H1 (cell line): ENCODE results near the gene LIPG.

Source experiments
- CTCF ChIP-seq, 3 experiments: IDR thresholded peaks; 1 replicate in 2 of 3; 2 replicates in 1 of 3; pipeline versions ENCODE4 v1.5.1 to v1.6.1; 2011; ENCODE audit warnings: low read length in 3 of 3, mild to moderate bottlenecking in 3 of 3, inconsistent platforms in 2 of 3, low read depth in 1 of 3, moderate library complexity in 1 of 3; ENCODE audit not compliant: insufficient read depth in 1 of 3; ENCODE audit errors: control extremely low read depth in 1 of 3
- MAX ChIP-seq: IDR thresholded peaks from 2 replicates; pipeline ENCODE4 v1.6.1; 2012; ENCODE audit warnings: inconsistent platforms

- no peak for TF ChIP-seq CTCF (IDR thresholded peaks at IDR 0.05; ENCODE audit: control extremely low read depth in 1 of 3, insufficient read depth in 1 of 3, low read depth in 1 of 3, low read length in 3 of 3)
- TF ChIP-seq MAX = no peak
Observed at GRCh38 chr18:49515516-49515915, 46.3 kb upstream of the LIPG start.
